Muscle layer of colon (tissue), 2 donors: Measurements from ENCODE around the gene APLP1.
"Not testable (repeated sequence)": the region's sequence is repeated elsewhere in the genome, so short reads cannot be mapped to it uniquely, and the experiment has no call there.

Experiments
- H3K27ac ChIP-seq: one replicate; pipeline ENCODE4 v1.7.0; 2013; ENCODE audit warnings: low read depth, mild to moderate bottlenecking, low read length, moderate library complexity
- H3K27me3 ChIP-seq, 2 donors: one replicate each; pipeline ENCODE4 v1.7.0; 2013; ENCODE audit warnings: low read length in 2 of 2, mild to moderate bottlenecking in 2 of 2; ENCODE audit not compliant: insufficient read depth in 2 of 2, control insufficient read depth in 1 of 2
- H3K36me3 ChIP-seq: one replicate; pipeline ENCODE4 v1.7.0; 2013; ENCODE audit warnings: mild to moderate bottlenecking, low read length; ENCODE audit not compliant: insufficient read depth
- H3K4me1 ChIP-seq: one replicate; pipeline ENCODE4 v1.7.0; 2013; ENCODE audit warnings: mild to moderate bottlenecking, low read length; ENCODE audit not compliant: insufficient read depth
- H3K4me3 ChIP-seq, 2 donors: one replicate each; pipeline ENCODE4 v1.7.0; 2013; ENCODE audit warnings: low read length in 2 of 2, low read depth in 1 of 2, mild to moderate bottlenecking in 1 of 2, moderate library complexity in 1 of 2
- H3K9ac ChIP-seq: one replicate; pipeline ENCODE4 v1.7.0; 2013; ENCODE audit warnings: low read length
- H3K9me3 ChIP-seq: one replicate; pipeline ENCODE4 v1.7.0; 2013; ENCODE audit warnings: mild to moderate bottlenecking, low read length
- donor health status: abdominal sarcoma.
- donor health status: Adenocarcinoma of cecum.

Gene APLP1

GRCh38 chr19:35887197-35887596 is 18.8 kb downstream of the APLP1 start:
- no peak overlapping the region for H3K9ac ChIP-seq
- H3K4me1 ChIP-seq = no peaks in the 10 kb centered on the region
- H3K36me3 ChIP-seq = peaks cover 29% of the 10 kb centered on the region
- H3K27ac ChIP-seq = no peak overlapping the region
- H3K9me3 ChIP-seq = no peaks in the 10 kb centered on the region
- no peaks in the 10 kb centered on the region for H3K27me3 ChIP-seq
- no peak overlapping the region for H3K4me3 ChIP-seq

- Histone ChIP-seq H3K4me1 (no peaks in the 10 kb centered on the region), H3K9me3 (no peaks in the 10 kb centered on the region), H3K9ac (no peak overlapping the region), H3K4me3 (no peak overlapping the region), H3K36me3 (peaks cover 29% of the 10 kb centered on the region), H3K27ac (no peak overlapping the region), H3K27me3 (no peaks in the 10 kb centered on the region)
Observed at GRCh38 chr19:35888398-35888797, 20.0 kb downstream of the APLP1 start.

GRCh38 chr19:35889370-35890112 is 21.2 kb downstream of the APLP1 start:
- Histone ChIP-seq H3K4me1 (no peaks in the 10 kb centered on the region), H3K9ac (no peak overlapping the region), H3K4me3 (no peak overlapping the region), H3K9me3 (no peaks in the 10 kb centered on the region), H3K27ac (no peak overlapping the region), H3K27me3 (no peaks in the 10 kb centered on the region), H3K36me3 (peaks cover 36% of the 10 kb centered on the region)

- Histone ChIP-seq H3K4me3 (no peak overlapping the region), H3K9ac (no peak overlapping the region), H3K4me1 (no peaks in the 10 kb centered on the region), H3K36me3 (peaks cover 36% of the 10 kb centered on the region), H3K27ac (no peak overlapping the region), H3K27me3 (no peaks in the 10 kb centered on the region), H3K9me3 (no peaks in the 10 kb centered on the region)
Observed at GRCh38 chr19:35890113-35890650, 21.8 kb downstream of the APLP1 start.

GRCh38 chr19:35891819-35892218 is 23.4 kb downstream of the APLP1 start:
- H3K36me3 ChIP-seq = peaks cover 48% of the 10 kb centered on the region
- H3K9me3 ChIP-seq, H3K4me3 ChIP-seq, H3K9ac ChIP-seq, H3K27me3 ChIP-seq, H3K4me1 ChIP-seq, H3K27ac ChIP-seq: not testable (repeated sequence)

GRCh38 chr19:35894342-35894741 is 26.0 kb downstream of the APLP1 start:
- H3K9ac ChIP-seq = no peak overlapping the region
- no peaks in the 10 kb centered on the region for H3K27me3 ChIP-seq
- peaks cover 11% of the 10 kb centered on the region for H3K4me1 ChIP-seq
- no peak overlapping the region for H3K27ac ChIP-seq
- H3K36me3 ChIP-seq = peaks cover 40% of the 10 kb centered on the region
- H3K9me3 ChIP-seq = no peaks in the 10 kb centered on the region
- H3K4me3 ChIP-seq = no peak overlapping the region

- H3K9ac ChIP-seq = no peak overlapping the region
- peaks cover 11% of the 10 kb centered on the region for H3K4me1 ChIP-seq
- no peaks in the 10 kb centered on the region for H3K9me3 ChIP-seq
- H3K27ac ChIP-seq = no peak overlapping the region
- H3K36me3 ChIP-seq = peaks cover 28% of the 10 kb centered on the region
- no peaks in the 10 kb centered on the region for H3K27me3 ChIP-seq
- H3K4me3 ChIP-seq = no peak overlapping the region
Observed at GRCh38 chr19:35895911-35896642, 27.7 kb downstream of the APLP1 start.

- Histone ChIP-seq H3K27me3 (no peaks in the 10 kb centered on the region), H3K9ac (no peak overlapping the region), H3K9me3 (no peaks in the 10 kb centered on the region), H3K36me3 (peaks cover 28% of the 10 kb centered on the region), H3K27ac (no peak overlapping the region), H3K4me1 (peaks cover 11% of the 10 kb centered on the region), H3K4me3 (no peak overlapping the region)
Observed at GRCh38 chr19:35896643-35897040, 28.3 kb downstream of the APLP1 start.

- Histone ChIP-seq H3K9me3 (no peaks in the 10 kb centered on the region), H3K4me3 (peak overlapping the region; percentile 74 to 91), H3K4me1 (peaks cover 11% of the 10 kb centered on the region), H3K27me3 (no peaks in the 10 kb centered on the region), H3K36me3 (peaks cover 28% of the 10 kb centered on the region), H3K27ac (peak overlapping the region; percentile 90), H3K9ac (peak overlapping the region; percentile 65)
Observed at GRCh38 chr19:35897706-35898451, 29.5 kb downstream of the APLP1 start.

- Histone ChIP-seq H3K9ac (peak overlapping the region; percentile 65), H3K9me3 (no peaks in the 10 kb centered on the region), H3K27ac (peak overlapping the region; percentile 90), H3K4me1 (peaks cover 11% of the 10 kb centered on the region), H3K27me3 (no peaks in the 10 kb centered on the region), H3K4me3 (peak overlapping the region; percentile 74 to 91), H3K36me3 (peaks cover 28% of the 10 kb centered on the region)
Observed at GRCh38 chr19:35898499-35898809, 30.1 kb downstream of the APLP1 start.

GRCh38 chr19:35899547-35900214 is 31.3 kb downstream of the APLP1 start:
- Histone ChIP-seq H3K36me3 (peaks cover 21% of the 10 kb centered on the region), H3K27ac (peak overlapping the region; percentile 90), H3K4me1 (peaks cover 11% of the 10 kb centered on the region), H3K4me3 (peak overlapping the region; percentile 74 to 91), H3K9ac (peak overlapping the region; percentile 78), H3K27me3 (no peaks in the 10 kb centered on the region), H3K9me3 (no peaks in the 10 kb centered on the region)
